ENCODE results near the gene GOLGA6L7. TPM values are rescaled to one million over a fixed set of nuclear protein-coding genes. Genes with fewer than 3 reads are reported as not detected.

The GOLGA6L7 gene
- total and polyA plus RNA-seq, 9 donors, result 0.06 to 0.28 (median 0.15) TPM; not detected in 2

Other genes with a start within 250 kb of the GOLGA6L7 start
- gene GOLGA8M, start 136.2 kb downstream of the GOLGA6L7 start, total RNA-seq, result 0.53 TPM
- gene GOLGA8M, start 136.2 kb downstream of the GOLGA6L7 start, polyA plus RNA-seq (ENCODE audit: insufficient read depth in 1 of 8, insufficient read length in 8 of 8, low replicate concordance in 1 of 8), result 1 to 10 TPM in 6 of 8 donors, under 1 TPM in 2; 0.88 to 2.7 (median 1.3) TPM
- 4.7 TPM for gene APBA2, start 37.3 kb upstream of the GOLGA6L7 start, total RNA-seq
- 1 to 10 TPM; 4.0 to 9.7 (median 5.7) TPM for gene APBA2, start 37.3 kb upstream of the GOLGA6L7 start, polyA plus RNA-seq (ENCODE audit: insufficient read depth in 1 of 8, insufficient read length in 8 of 8, low replicate concordance in 1 of 8)

All from muscle of leg (tissue), 9 donors.